Hepatocyte (in vitro differentiated cells): ENCODE measurements around the gene SLC31A1. TPM values are rescaled to one million over a fixed set of nuclear protein-coding genes. Genes with fewer than 3 reads are reported as not detected.
A peak's percentile ranks its signal among the peaks of the same experiment; 100 is the strongest.

Source experiments
- DNase-seq: peaks from one replicate; pipeline ENCODE4 v3.0.0-alpha.2; 2016; ENCODE audit warnings: low spot score
- H2AFZ ChIP-seq: fragments of 200-600 bp; sonication (generic); 2 replicates; pipeline ENCODE4 v1.6.0; 2016; ENCODE audit warnings: antibody characterized with exemption, mild to moderate bottlenecking
- H3K27ac ChIP-seq: fragments of 200-600 bp; sonication (generic); 2 replicates; pipeline ENCODE4 v1.5.1; 2016; ENCODE audit warnings: mild to moderate bottlenecking
- H3K27me3 ChIP-seq: fragments of 200-600 bp; sonication (generic); 2 replicates; pipeline ENCODE4 v1.6.1; 2016
- H3K36me3 ChIP-seq: fragments of 200-600 bp; sonication (generic); replicated peaks from 2 replicates; pipeline ENCODE4 v1.5.1; 2016; ENCODE audit warnings: low read depth; ENCODE audit not compliant: insufficient read depth
- H3K4me1 ChIP-seq: fragments of 200-600 bp; sonication (generic); 2 replicates; pipeline ENCODE4 v1.5.1; 2016; ENCODE audit warnings: mild to moderate bottlenecking, moderate library complexity; ENCODE audit not compliant: insufficient read depth
- H3K4me2 ChIP-seq: fragments of 200-600 bp; sonication (generic); 2 replicates; pipeline ENCODE4 v1.6.0; 2016
- H3K4me3 ChIP-seq: fragments of 200-600 bp; sonication (generic); 2 replicates; pipeline ENCODE4 v1.5.1; 2016; ENCODE audit warnings: mild to moderate bottlenecking
- H3K79me2 ChIP-seq: fragments of 200-600 bp; sonication (generic); 2 replicates; pipeline ENCODE4 v1.6.0; 2017; ENCODE audit warnings: mild to moderate bottlenecking
- H3K9me2 ChIP-seq: fragments of 200-600 bp; sonication (generic); replicated peaks from 2 replicates; pipeline ENCODE4 v1.6.0; 2017; ENCODE audit warnings: mild to moderate bottlenecking; ENCODE audit not compliant: insufficient read depth
- H3K9me3 ChIP-seq: fragments of 200-600 bp; sonication (generic); 2 replicates; pipeline ENCODE4 v1.5.1; 2016; ENCODE audit warnings: low read depth, mild to moderate bottlenecking
- H4K20me1 ChIP-seq: fragments of 200-600 bp; sonication (generic); 2 replicates; pipeline ENCODE4 v1.6.0; 2016; ENCODE audit warnings: mild to moderate bottlenecking; ENCODE audit not compliant: insufficient read depth, poor library complexity, severe bottlenecking
- EZH2 ChIP-seq: fragments of 200-600 bp; sonication (generic); IDR thresholded peaks from 2 replicates; pipeline ENCODE4 v1.6.1; 2016; ENCODE audit warnings: antibody characterized with exemption, mild to moderate bottlenecking, borderline replicate concordance
- EZH2phosphoT487 ChIP-seq: fragments of 200-600 bp; sonication (generic); IDR thresholded peaks from one replicate; pipeline ENCODE4 v1.6.1; 2018; ENCODE audit warnings: antibody characterized with exemption, mild to moderate bottlenecking, low read depth, moderate library complexity; ENCODE audit not compliant: unreplicated experiment, severe bottlenecking
- WGBS: methylation state at CpG from one replicate; pipeline ENCODE4 v1.1.6; 2016; ENCODE audit warnings: low lambda C conversion rate; ENCODE audit errors: missing lambda C conversion rate; 5-methylcytosine and 5-hydroxymethylcytosine counted together
- polyA plus RNA-seq: library from polyadenylated mRNA; unstranded; fragments of >200 nt; fragmentation: Nextera tagmentation; extraction: Ambion mirVana; gene quantifications from 2 replicates; pipeline ENCODE4 v1.2.1, GENCODE V29; 2016
- total RNA-seq: library from RNA; depleted of rRNA; stranded (reverse); fragments of >200 nt; gene quantifications from 2 replicates; pipeline ENCODE4 v1.2.3, GENCODE V29; 2014
- TF ChIP-seq, protein P1 (sequence below): fragments of 200-600 bp; sonication (generic); IDR thresholded peaks from 2 replicates; pipeline ENCODE4 v1.5.1; 2016; ENCODE audit warnings: antibody characterized with exemption, mild to moderate bottlenecking; ENCODE audit not compliant: poor library complexity

The SLC31A1 gene
- total and polyA plus RNA-seq, 2 experiments from 2014 or later, result 29.7 to 43.3 TPM

DNA sequence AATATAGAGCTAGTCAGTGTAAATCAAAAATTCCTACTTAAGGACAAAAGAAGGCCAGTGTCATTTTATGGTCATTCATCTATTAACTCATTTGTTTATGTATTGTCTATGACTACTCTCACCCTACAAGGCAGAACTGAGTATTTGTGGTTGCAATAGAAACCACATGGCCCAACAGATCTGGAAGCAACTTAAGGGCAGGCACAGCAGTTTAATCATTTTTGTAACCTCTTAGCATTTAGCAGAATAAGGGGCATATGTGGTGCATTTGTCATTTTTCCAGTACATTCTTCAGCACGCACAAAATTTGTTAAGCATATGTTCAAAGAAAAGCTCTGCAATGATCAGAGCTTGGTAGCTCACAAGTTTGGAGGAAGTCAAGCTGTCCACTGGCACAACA is 1.4 kb upstream of the SLC31A1 start:
- Histone ChIP-seq H3K4me3 (peak overlapping the region; percentile 56), H3K27me3 (no peaks in the 10 kb centered on the region), H3K79me2 (peaks cover 75% of the 10 kb centered on the region), H3K9me2 (no peaks in the 10 kb centered on the region), H3K4me2 (peak overlapping the region; percentile 91), H4K20me1 (peaks cover 2% of the 10 kb centered on the region), H3K27ac (peak overlapping the region; percentile 84), H3K36me3 (no peaks in the 10 kb centered on the region), H2AFZ (no peak overlapping the region), H3K4me1 (peaks cover 19% of the 10 kb centered on the region), H3K9me3 (no peaks in the 10 kb centered on the region)
- no peak for DNase-seq
- WGBS, result 84% methylated on average over 1 of the region's 1 CpG
- TF ChIP-seq, protein P1, sequence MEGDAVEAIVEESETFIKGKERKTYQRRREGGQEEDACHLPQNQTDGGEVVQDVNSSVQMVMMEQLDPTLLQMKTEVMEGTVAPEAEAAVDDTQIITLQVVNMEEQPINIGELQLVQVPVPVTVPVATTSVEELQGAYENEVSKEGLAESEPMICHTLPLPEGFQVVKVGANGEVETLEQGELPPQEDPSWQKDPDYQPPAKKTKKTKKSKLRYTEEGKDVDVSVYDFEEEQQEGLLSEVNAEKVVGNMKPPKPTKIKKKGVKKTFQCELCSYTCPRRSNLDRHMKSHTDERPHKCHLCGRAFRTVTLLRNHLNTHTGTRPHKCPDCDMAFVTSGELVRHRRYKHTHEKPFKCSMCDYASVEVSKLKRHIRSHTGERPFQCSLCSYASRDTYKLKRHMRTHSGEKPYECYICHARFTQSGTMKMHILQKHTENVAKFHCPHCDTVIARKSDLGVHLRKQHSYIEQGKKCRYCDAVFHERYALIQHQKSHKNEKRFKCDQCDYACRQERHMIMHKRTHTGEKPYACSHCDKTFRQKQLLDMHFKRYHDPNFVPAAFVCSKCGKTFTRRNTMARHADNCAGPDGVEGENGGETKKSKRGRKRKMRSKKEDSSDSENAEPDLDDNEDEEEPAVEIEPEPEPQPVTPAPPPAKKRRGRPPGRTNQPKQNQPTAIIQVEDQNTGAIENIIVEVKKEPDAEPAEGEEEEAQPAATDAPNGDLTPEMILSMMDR, result no peak
- no peak for TF ChIP-seq EZH2phosphoT487
- TF ChIP-seq EZH2, result no peak

DNA sequence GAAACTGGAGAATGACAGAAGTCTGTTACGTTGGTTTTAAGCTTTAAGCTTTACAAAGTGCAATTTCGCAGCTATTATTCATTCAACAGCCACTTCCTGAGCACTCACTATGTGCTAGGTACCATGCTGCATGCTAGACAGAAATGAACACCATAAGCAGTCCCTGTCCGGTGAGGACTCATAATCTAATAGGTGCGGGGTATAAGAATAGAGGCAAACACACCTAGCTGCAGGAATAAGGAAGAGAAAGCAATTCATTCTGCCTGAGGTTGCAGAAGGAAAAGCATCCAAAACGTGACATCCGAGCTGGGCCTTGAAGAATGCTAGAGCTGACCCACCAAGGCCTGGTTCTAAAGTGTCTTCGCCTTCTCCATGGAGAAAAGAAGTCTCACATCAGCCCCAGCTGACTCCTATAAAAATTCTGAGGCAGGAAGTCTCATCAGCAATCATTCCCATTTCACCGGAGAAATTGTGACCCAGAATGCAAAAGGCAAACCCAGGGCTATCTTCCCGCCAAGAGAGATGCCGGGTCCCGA is 809 bp upstream of the SLC31A1 start:
- peaks cover 19% of the 10 kb centered on the region for H3K4me1 ChIP-seq
- no peaks in the 10 kb centered on the region for H3K27me3 ChIP-seq
- H3K27ac ChIP-seq, result peak overlapping the region; percentile 84
- 17% methylated on average over 11 of the region's 11 CpGs for WGBS
- H2AFZ ChIP-seq, result peak overlapping the region; percentile 68
- peaks cover 3% of the 10 kb centered on the region for H4K20me1 ChIP-seq
- peak overlapping the region; percentile 91 for H3K4me2 ChIP-seq
- peak overlapping the region; percentile 56 for H3K4me3 ChIP-seq
- no peak for DNase-seq
- H3K9me3 ChIP-seq, result no peaks in the 10 kb centered on the region
- TF ChIP-seq EZH2 (no peak), EZH2phosphoT487 (no peak)
- TF ChIP-seq, protein P1, result no peak
- H3K36me3 ChIP-seq, result no peaks in the 10 kb centered on the region
- peaks cover 80% of the 10 kb centered on the region for H3K79me2 ChIP-seq
- H3K9me2 ChIP-seq, result no peaks in the 10 kb centered on the region

DNA sequence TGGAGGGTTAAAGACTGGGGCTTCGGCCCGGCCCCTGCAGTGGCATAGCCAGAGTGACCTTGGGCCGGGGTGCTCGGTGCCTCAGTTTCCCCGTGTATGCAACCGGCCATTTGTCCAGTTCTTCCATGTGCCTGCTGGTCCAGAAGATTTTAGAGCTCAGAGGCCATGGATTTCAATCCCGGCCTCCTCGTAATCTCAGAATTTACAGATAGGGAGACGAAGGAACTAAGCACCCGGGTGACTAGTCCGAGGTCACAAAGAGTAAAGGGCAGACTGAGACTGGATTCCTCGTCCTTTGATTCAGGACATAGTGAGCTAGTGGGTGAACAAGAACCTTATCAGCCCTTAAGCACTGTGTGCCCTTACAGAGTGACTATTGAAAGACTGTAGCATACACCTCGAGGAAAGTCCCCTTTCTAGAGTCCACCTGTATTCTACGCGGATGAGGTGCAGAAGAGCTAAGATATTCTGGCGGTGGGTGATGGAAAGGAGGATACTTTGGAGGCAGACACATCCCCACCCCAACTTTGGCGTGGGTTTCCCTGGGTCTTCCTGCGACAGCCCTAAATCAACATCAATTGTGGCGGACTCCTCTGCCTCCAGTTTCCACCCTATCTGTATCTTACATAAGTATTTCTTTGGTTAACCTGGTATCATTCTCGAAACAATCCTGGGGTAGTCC is 597 bp downstream of the SLC31A1 start:
- H3K79me2 ChIP-seq, result peaks cover 80% of the 10 kb centered on the region
- H3K9me2 ChIP-seq, result no peaks in the 10 kb centered on the region
- no peaks in the 10 kb centered on the region for H3K36me3 ChIP-seq
- peak overlapping the region; percentile 84 for H3K27ac ChIP-seq
- H3K4me2 ChIP-seq, result peak overlapping the region; percentile 90
- H3K4me1 ChIP-seq, result peaks cover 19% of the 10 kb centered on the region
- H2AFZ ChIP-seq, result peak overlapping the region; percentile 60
- DNase-seq, result no peak
- WGBS, result 11% methylated on average over 20 of the region's 20 CpGs
- TF ChIP-seq, protein P1, result no peak
- TF ChIP-seq EZH2 (no peak), EZH2phosphoT487 (no peak)
- no peaks in the 10 kb centered on the region for H3K27me3 ChIP-seq
- peaks cover 3% of the 10 kb centered on the region for H4K20me1 ChIP-seq
- H3K9me3 ChIP-seq, result no peaks in the 10 kb centered on the region
- peak overlapping the region; percentile 65 for H3K4me3 ChIP-seq
